A549 (cell line): ENCODE results near the gene PHTF2. TPM values are rescaled to one million over a fixed set of nuclear protein-coding genes. Genes with fewer than 3 reads are reported as not detected.

Source experiments
- ATAC-seq, 2 experiments: fragments of 200-7000 bp in 1 of 2; fragments of >200 bp in 1 of 2; cut with Nextera tagmentation in 1 of 2; cut with Tn5 transposase in 1 of 2; 3 replicates each; pipeline versions ENCODE4 v1.8.0 to v1.9.1; 2018 to 2020; ENCODE audit warnings: mild to moderate bottlenecking in 1 of 2, moderate library complexity in 1 of 2
- CTCF ChIA-PET: fragments of 300-600 bp; sonication (Branson Sonifier 250); formaldehyde crosslinking; extraction: SDS; loops from one replicate; lab custom pipeline; 2021; ENCODE audit warnings: antibody characterized with exemption, inconsistent platforms; lab: Yijun Ruan, JAX
- POLR2A ChIA-PET: fragments of 350-600 bp; formaldehyde crosslinking; extraction: SDS; loops from one replicate; lab custom pipeline; 2021; ENCODE audit warnings: antibody characterized with exemption, inconsistent platforms; lab: Yijun Ruan, JAX
- DNase-seq, 2 experiments: peaks; one replicate each; pipeline versions ENCODE4 v3.0.0 to v3.0.0-alpha.2; 2011 to 2016; ENCODE audit warnings: low read depth in 1 of 2, low spot score in 1 of 2
- FAIRE-seq: peaks from 2 replicates; lab custom pipeline; 2011; peaks lifted over from hg19 to GRCh38; lab: Jason Lieb, UNC
- H3K27ac ChIP-seq, 2 experiments: fragments of >200 bp; sonication (Bioruptor Twin); formaldehyde crosslinking; 3 replicates each; pipeline ENCODE4 v1.5.1; 2016 to 2017
- H3K4me1 ChIP-seq: fragments of >200 bp; sonication (Bioruptor Twin); formaldehyde crosslinking; 3 replicates; pipeline ENCODE4 v1.6.1; 2016
- H3K4me2 ChIP-seq: fragments of >200 bp; sonication (Bioruptor Twin); formaldehyde crosslinking; 3 replicates; pipeline ENCODE4 v1.6.1; 2016
- H3K4me3 ChIP-seq: fragments of >200 bp; sonication (Bioruptor Twin); formaldehyde crosslinking; 3 replicates; pipeline ENCODE4 v1.5.1; 2016
- H3K9me3 ChIP-seq: fragments of >200 bp; sonication (Bioruptor Twin); formaldehyde crosslinking; 3 replicates; pipeline ENCODE4 v1.6.1; 2016
- CBX2 ChIP-seq: fragments of 200-600 bp; sonication (generic); IDR thresholded peaks from 2 replicates; pipeline ENCODE4 v1.6.1; 2016; ENCODE audit warnings: low read depth, mild to moderate bottlenecking, borderline replicate concordance
- CEBPB ChIP-seq, 2 experiments: fragments of >200 bp in 1 of 2; sonication (Bioruptor Twin) in 1 of 2; formaldehyde crosslinking in 1 of 2; IDR thresholded peaks; 2 replicates each; pipeline ENCODE4 v1.6.1; 2012 to 2016
- CHD2 ChIP-seq: fragments of 150-350 bp; IDR thresholded peaks from 2 replicates; pipeline ENCODE4 v1.6.1; 2014; ENCODE audit warnings: low read length; ENCODE audit not compliant: partially characterized antibody
- CHD4 ChIP-seq: fragments of 200-600 bp; sonication (generic); IDR thresholded peaks from 2 replicates; pipeline ENCODE4 v1.6.1; 2016; ENCODE audit warnings: antibody characterized with exemption, mild to moderate bottlenecking, borderline replicate concordance
- EHF ChIP-seq: fragments of 250-450 bp; sonication (Bioruptor Pico); IDR thresholded peaks from 2 replicates; pipeline ENCODE4 v1.5.0; 2020; ENCODE audit warnings: mild to moderate bottlenecking
- ESRRA ChIP-seq: fragments of 150-350 bp; IDR thresholded peaks from 2 replicates; pipeline ENCODE4 v1.6.1; 2014; ENCODE audit warnings: mild to moderate bottlenecking, low read length, borderline replicate concordance
- FOSB ChIP-seq: fragments of 250-450 bp; sonication (Bioruptor Pico); IDR thresholded peaks from 2 replicates; pipeline ENCODE4 v1.5.0; 2020; ENCODE audit warnings: mild to moderate bottlenecking, moderate library complexity
- FOSL2 ChIP-seq, 2 experiments: fragments of 450-650 bp in 1 of 2; fragments of >200 bp in 1 of 2; sonication (Bioruptor Twin) in 1 of 2; formaldehyde crosslinking; IDR thresholded peaks; 2 replicates each; pipeline versions ENCODE4 v1.5.0 to v1.6.1; 2016 to 2020; ENCODE audit warnings: mild to moderate bottlenecking in 1 of 2, moderate library complexity in 1 of 2
- HEYL ChIP-seq: fragments of 250-450 bp; sonication (Bioruptor Pico); IDR thresholded peaks from 2 replicates; pipeline ENCODE4 v1.8.0; 2021; ENCODE audit warnings: mild to moderate bottlenecking, moderate library complexity
- JUNB ChIP-seq: fragments of >200 bp; sonication (Bioruptor Twin); formaldehyde crosslinking; IDR thresholded peaks from 2 replicates; pipeline ENCODE4 v1.6.1; 2016
- KDM1A ChIP-seq: fragments of 200-600 bp; sonication (generic); IDR thresholded peaks from 2 replicates; pipeline ENCODE4 v1.6.1; 2016; ENCODE audit warnings: low read depth, mild to moderate bottlenecking
- MAFK ChIP-seq: fragments of 450-650 bp; IDR thresholded peaks from 2 replicates; pipeline ENCODE4 v1.6.1; 2014; ENCODE audit not compliant: partially characterized antibody
- NR3C1 ChIP-seq: fragments of >200 bp; sonication (Bioruptor Twin); formaldehyde crosslinking; IDR thresholded peaks from 3 replicates; pipeline ENCODE4 v1.6.1; 2017
- PHF8 ChIP-seq: fragments of 200-600 bp; sonication (generic); IDR thresholded peaks from 2 replicates; pipeline ENCODE4 v1.6.1; 2016; ENCODE audit warnings: low read depth, mild to moderate bottlenecking, antibody characterized with exemption, moderate library complexity, borderline replicate concordance
- POLR2A ChIP-seq: IDR thresholded peaks from 2 replicates; pipeline ENCODE4 v1.6.1; 2012; ENCODE audit warnings: mild to moderate bottlenecking, low read length
- POLR2AphosphoS2 ChIP-seq: conservative IDR thresholded peaks from 2 replicates; pipeline ENCODE4 v1.6.1; 2012; ENCODE audit warnings: low read length, improper control_type of control experiment, inconsistent platforms
- RARB ChIP-seq: fragments of 250-450 bp; sonication (Bioruptor Pico); IDR thresholded peaks from 2 replicates; pipeline ENCODE4 v1.8.0; 2021; ENCODE audit warnings: mild to moderate bottlenecking, moderate library complexity
- RNF2 ChIP-seq: fragments of 200-600 bp; sonication (generic); IDR thresholded peaks from 2 replicates; pipeline ENCODE4 v1.6.1; 2016; ENCODE audit warnings: low read depth, mild to moderate bottlenecking, antibody characterized with exemption, moderate library complexity, borderline replicate concordance
- SMC3 ChIP-seq: fragments of >200 bp; sonication (Bioruptor Twin); formaldehyde crosslinking; IDR thresholded peaks from 3 replicates; pipeline ENCODE4 v1.6.1; 2018; ENCODE audit warnings: inconsistent platforms
- ZC3H11A ChIP-seq: fragments of 450-650 bp; IDR thresholded peaks from 2 replicates; pipeline ENCODE4 v1.6.1; 2014; ENCODE audit warnings: antibody characterized with exemption, mild to moderate bottlenecking
- ZFP36 ChIP-seq: fragments of 450-650 bp; IDR thresholded peaks from 2 replicates; pipeline ENCODE4 v1.6.1; 2014; ENCODE audit warnings: borderline replicate concordance; ENCODE audit not compliant: partially characterized antibody
- WGBS: methylation state at CpG from one replicate; pipeline ENCODE4 v1.1.6; 2017; ENCODE audit errors: missing lambda C conversion rate; 5-methylcytosine and 5-hydroxymethylcytosine counted together
- polyA plus RNA-seq, 4 experiments: library from polyadenylated mRNA; depleted of rRNA in 3 of 4; stranded (reverse); fragments of >200 nt; fragmentation: RNase III in 1 of 4; extraction: RNeasy Plus Mini Kit Qiagen cat#74134 plus additional on column Dnase treatment in 1 of 4; gene quantifications; 2 replicates in 3 of 4; 3 replicates in 1 of 4; pipeline ENCODE4 v1.2.3, GENCODE V29; 2011 to 2017
- TF ChIP-seq, protein P1 (sequence below): fragments of 250-450 bp; sonication (Bioruptor Pico); IDR thresholded peaks from 2 replicates; pipeline ENCODE4 v1.5.0; 2020; ENCODE audit warnings: low read depth, mild to moderate bottlenecking, moderate library complexity
- TF ChIP-seq, protein P2 (sequence below): fragments of 450-650 bp; IDR thresholded peaks from 2 replicates; pipeline ENCODE4 v1.6.1; 2014; ENCODE audit warnings: antibody characterized with exemption
- TF ChIP-seq, protein P3 (sequence below): fragments of >200 bp; sonication (Bioruptor Twin); formaldehyde crosslinking; IDR thresholded peaks from 3 replicates; pipeline ENCODE4 v1.5.1; 2016
- TF ChIP-seq, protein P4 (sequence below): IDR thresholded peaks from 2 replicates; pipeline ENCODE4 v1.6.1; 2012; ENCODE audit warnings: low read depth, borderline replicate concordance

PHTF2 gene
- polyA plus RNA-seq, 2 of the 4 experiments (the other 2 are of a cell fraction) = 14.5 to 41.6 TPM

DNA sequence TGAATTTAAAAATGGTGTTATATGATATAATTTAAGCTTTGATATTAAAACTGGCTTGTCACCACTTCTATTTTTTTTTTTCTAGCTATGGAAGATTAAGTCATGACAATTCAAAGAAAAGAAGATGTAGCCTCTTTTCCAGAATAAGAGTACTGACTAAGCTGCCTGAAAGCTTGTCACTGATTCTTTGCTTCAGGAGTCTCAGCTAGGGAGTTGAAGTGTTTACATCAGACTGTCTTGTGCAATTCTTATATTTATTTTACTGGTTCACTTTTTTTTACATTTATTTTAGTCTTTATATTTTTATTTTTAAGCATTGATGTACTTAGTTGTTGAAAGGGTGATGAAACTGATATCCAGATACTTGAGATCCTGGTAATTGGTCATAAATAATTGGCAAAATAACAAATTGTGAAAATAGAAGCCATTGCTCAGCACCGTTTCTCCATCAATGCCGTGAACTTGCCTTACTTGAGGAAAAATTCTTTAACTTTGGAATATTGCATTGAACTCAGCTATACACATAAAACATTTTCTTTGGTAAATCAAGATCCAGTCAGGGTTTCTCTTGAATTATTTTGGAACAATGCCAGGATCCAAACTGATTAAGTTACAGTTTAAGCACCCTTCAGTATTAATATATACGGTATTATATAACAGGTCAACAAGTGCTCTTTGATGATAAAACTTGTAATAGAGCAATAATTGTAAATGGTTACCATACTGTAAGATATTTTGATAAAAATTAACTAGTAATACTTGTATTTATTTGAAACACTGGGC lies 156.4 kb downstream of the PHTF2 start:
- no peak overlapping the region for H3K27ac ChIP-seq
- DNase-seq = no peak
- no peaks in the 10 kb centered on the region for H3K9me3 ChIP-seq
- no peak for ATAC-seq
- ChIA-PET CTCF (no interaction called here), POLR2A (interaction anchor here (0.6 kb wide), 1 partner anchor 51 kb away, joined by 3 read pairs; no protein-coding TSS in a partner anchor)
- WGBS = 90% methylated on average over 3 of the region's 3 CpGs
- no peak for FAIRE-seq
- no peak overlapping the region for H3K4me3 ChIP-seq
- TF ChIP-seq, protein P1, sequence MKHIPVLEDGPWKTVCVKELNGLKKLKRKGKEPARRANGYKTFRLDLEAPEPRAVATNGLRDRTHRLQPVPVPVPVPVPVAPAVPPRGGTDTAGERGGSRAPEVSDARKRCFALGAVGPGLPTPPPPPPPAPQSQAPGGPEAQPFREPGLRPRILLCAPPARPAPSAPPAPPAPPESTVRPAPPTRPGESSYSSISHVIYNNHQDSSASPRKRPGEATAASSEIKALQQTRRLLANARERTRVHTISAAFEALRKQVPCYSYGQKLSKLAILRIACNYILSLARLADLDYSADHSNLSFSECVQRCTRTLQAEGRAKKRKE (CRISPR knock-in tag) = no peak
- TF ChIP-seq POLR2AphosphoS2 = no peak
- TF ChIP-seq RNF2 = no peak
- TF ChIP-seq EHF (CRISPR knock-in tag) = no peak
- no peak for TF ChIP-seq CBX2
- TF ChIP-seq RARB (CRISPR knock-in tag) = no peak
- no peak for TF ChIP-seq POLR2A
- TF ChIP-seq, protein P2, sequence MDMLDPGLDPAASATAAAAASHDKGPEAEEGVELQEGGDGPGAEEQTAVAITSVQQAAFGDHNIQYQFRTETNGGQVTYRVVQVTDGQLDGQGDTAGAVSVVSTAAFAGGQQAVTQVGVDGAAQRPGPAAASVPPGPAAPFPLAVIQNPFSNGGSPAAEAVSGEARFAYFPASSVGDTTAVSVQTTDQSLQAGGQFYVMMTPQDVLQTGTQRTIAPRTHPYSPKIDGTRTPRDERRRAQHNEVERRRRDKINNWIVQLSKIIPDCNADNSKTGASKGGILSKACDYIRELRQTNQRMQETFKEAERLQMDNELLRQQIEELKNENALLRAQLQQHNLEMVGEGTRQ = no peak
- TF ChIP-seq JUNB = no peak
- TF ChIP-seq, protein P3, sequence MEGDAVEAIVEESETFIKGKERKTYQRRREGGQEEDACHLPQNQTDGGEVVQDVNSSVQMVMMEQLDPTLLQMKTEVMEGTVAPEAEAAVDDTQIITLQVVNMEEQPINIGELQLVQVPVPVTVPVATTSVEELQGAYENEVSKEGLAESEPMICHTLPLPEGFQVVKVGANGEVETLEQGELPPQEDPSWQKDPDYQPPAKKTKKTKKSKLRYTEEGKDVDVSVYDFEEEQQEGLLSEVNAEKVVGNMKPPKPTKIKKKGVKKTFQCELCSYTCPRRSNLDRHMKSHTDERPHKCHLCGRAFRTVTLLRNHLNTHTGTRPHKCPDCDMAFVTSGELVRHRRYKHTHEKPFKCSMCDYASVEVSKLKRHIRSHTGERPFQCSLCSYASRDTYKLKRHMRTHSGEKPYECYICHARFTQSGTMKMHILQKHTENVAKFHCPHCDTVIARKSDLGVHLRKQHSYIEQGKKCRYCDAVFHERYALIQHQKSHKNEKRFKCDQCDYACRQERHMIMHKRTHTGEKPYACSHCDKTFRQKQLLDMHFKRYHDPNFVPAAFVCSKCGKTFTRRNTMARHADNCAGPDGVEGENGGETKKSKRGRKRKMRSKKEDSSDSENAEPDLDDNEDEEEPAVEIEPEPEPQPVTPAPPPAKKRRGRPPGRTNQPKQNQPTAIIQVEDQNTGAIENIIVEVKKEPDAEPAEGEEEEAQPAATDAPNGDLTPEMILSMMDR = no peak
- no peak for TF ChIP-seq CHD4
- TF ChIP-seq NR3C1 = no peak
- TF ChIP-seq FOSL2 (IDR thresholded peaks at IDR 0.05) = no peak
- TF ChIP-seq FOSL2 (CRISPR knock-in tag; IDR thresholded peaks at IDR 0.05) = no peak
- no peak overlapping the region for H3K4me2 ChIP-seq
- no peaks in the 10 kb centered on the region for H3K4me1 ChIP-seq

DNA sequence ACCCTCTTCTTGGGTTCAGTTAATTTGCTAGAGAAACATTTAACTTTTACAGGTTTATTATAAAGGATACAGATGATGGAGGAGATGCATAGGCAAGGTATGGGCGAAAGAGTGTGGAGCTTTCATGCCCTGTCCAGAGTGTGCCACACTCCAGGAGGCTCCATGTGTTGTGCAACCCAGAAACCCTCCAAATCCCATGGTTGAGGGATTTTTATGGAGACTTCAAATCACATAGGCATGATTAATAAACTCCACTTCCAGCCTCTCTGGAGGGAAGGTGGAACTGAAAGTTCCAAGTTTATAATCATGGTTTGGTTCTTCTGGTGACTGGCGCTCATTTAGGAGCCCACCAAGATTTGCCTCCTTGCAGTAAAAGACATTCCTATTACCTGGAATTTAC lies 159.9 kb downstream of the PHTF2 start:
- no peak overlapping the region for H3K4me3 ChIP-seq
- H3K4me1 ChIP-seq = no peaks in the 10 kb centered on the region
- no peak for DNase-seq
- TF ChIP-seq PHF8 (no peak), SMC3 (no peak), NR3C1 (no peak), HEYL (no peak), JUNB (no peak), FOSL2 (IDR thresholded peaks at IDR 0.05) (no peak), FOSL2 (CRISPR knock-in tag; IDR thresholded peaks at IDR 0.05) (no peak), RARB (CRISPR knock-in tag) (no peak), MAFK (no peak), KDM1A (no peak), ESRRA (no peak), EHF (CRISPR knock-in tag) (no peak), FOSB (CRISPR knock-in tag) (no peak), ZFP36 (no peak), ZC3H11A (no peak), CHD2 (no peak), CEBPB (IDR thresholded peaks at IDR 0.05) (no peak)
- TF ChIP-seq, protein P4, sequence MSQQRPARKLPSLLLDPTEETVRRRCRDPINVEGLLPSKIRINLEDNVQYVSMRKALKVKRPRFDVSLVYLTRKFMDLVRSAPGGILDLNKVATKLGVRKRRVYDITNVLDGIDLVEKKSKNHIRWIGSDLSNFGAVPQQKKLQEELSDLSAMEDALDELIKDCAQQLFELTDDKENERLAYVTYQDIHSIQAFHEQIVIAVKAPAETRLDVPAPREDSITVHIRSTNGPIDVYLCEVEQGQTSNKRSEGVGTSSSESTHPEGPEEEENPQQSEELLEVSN = no peak
- TF ChIP-seq, protein P1 (CRISPR knock-in tag) = no peak
- H3K27ac ChIP-seq = no peak overlapping the region
- CTCF ChIA-PET = interaction anchor here (0.7 to 0.9 kb wide), 3 partner anchors 8 to 160 kb away, joined by 3 read pairs; partner anchors contain the start of genes PHTF2 and TMEM60
- WGBS = 95% methylated on average over 2 of the region's 2 CpGs
- H3K9me3 ChIP-seq = no peaks in the 10 kb centered on the region
- ATAC-seq = no peak
- H3K4me2 ChIP-seq = no peak overlapping the region
- no peak for FAIRE-seq
- POLR2A ChIA-PET = no interaction called here
